ENCODE data around the gene ZNF519. TPM values are rescaled to one million over a fixed set of nuclear protein-coding genes. Genes with fewer than 3 reads are reported as not detected.
"Not testable (repeated sequence)": the region's sequence is repeated elsewhere in the genome, so short reads cannot be mapped to it uniquely, and the experiment has no call there.

Gene ZNF519
- 2.3 and 4.2 TPM in 2 replicates for total RNA-seq

DNA sequence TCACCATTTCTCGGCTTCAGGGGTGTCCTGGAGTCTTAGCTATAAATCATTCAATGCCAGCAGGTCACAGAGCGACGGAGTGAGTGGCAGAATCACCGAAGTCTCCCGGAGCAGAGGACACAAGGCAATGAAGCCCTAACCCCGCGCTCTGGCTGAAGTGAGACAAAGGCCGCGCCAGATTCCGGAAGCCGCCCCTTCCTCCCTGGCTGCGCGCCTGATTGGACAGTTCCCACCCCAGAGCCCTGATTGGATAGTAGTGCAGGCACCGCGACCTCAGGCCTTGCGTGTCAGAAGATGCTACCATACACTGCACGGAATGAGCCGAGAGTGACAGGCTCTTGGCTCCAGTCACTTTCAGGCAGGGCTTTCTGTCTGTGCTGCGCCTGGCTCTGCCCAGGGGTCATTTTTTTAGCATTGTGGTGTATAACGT lies at the start of gene ZNF519:
Gene ZNF519, minus strand, starts transcription at position 165 of the 430 bp plus-strand sequence. Its CDS starts 158 bp downstream, at position 7.
- peak; percentile 78 for DNase-seq (ENCODE audit: low read depth, low spot score)

GRCh38 chr18:14179306-14179705 lies 47.1 kb upstream of the ZNF519 start:
- DNase-seq (ENCODE audit: low read depth, low spot score), result no peak

GRCh38 chr18:14178321-14179196 lies 46.3 kb upstream of the ZNF519 start:
- not testable (repeated sequence) for DNase-seq (ENCODE audit: low read depth, low spot score)

GRCh38 chr18:14177540-14178320 lies 45.5 kb upstream of the ZNF519 start:
- DNase-seq (ENCODE audit: low read depth, low spot score), result not testable (repeated sequence)

- not testable (repeated sequence) for DNase-seq (ENCODE audit: low read depth, low spot score)
These were observed 43.2 kb upstream of the ZNF519 start for GRCh38 chr18:14175404-14175803.

GRCh38 chr18:14174706-14175085 lies 42.5 kb upstream of the ZNF519 start:
- DNase-seq (ENCODE audit: low read depth, low spot score), result no peak

- not testable (repeated sequence) for DNase-seq (ENCODE audit: low read depth, low spot score)
These were observed 41.9 kb upstream of the ZNF519 start for GRCh38 chr18:14174002-14174705.

DNA sequence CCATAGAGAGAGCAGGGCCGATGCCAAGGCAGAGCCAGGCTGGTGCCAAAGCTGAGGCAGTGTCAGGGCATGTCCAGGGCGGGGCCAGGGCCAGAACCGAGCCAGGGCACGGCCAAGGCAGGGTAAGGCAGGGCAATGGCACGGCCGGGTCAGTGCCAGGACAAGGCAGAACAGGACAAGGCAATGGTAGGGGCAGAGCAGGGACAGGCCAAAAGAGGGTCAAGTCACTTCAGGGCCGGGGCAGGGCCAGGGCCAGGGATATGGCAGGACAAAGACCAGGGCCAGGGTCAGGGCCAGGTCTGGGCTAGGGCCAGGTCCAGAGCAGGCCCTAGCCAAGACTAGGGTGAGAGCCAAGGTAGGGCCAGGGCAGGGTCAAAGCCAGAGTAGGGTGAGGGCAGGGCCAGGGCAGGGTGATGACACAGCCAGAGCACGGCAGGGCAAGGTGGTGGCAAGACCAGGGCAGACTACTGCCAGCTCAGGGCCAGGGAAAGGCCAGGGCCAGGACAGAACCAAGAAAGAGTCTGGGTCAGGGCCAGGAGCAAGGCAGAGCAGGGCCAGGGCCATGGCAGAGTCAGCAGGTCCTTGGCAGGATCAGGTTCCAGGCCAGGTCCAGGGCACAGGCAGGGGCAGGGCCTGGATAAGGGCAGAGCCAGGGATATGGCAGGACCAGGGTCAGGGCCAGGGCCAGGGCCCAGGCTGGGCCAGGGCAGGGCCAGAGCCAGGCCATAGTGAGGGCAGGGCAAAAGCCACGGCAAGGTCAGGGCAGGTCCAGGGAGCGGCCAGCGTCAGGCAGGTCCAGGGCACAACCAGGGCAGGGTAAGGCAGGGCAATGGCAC lies 41.1 kb upstream of the ZNF519 start:
- DNase-seq (ENCODE audit: low read depth, low spot score), result not testable (repeated sequence)

- DNase-seq (ENCODE audit: low read depth, low spot score), result not testable (repeated sequence)
These were observed 40.2 kb upstream of the ZNF519 start for GRCh38 chr18:14172142-14173115.

DNA sequence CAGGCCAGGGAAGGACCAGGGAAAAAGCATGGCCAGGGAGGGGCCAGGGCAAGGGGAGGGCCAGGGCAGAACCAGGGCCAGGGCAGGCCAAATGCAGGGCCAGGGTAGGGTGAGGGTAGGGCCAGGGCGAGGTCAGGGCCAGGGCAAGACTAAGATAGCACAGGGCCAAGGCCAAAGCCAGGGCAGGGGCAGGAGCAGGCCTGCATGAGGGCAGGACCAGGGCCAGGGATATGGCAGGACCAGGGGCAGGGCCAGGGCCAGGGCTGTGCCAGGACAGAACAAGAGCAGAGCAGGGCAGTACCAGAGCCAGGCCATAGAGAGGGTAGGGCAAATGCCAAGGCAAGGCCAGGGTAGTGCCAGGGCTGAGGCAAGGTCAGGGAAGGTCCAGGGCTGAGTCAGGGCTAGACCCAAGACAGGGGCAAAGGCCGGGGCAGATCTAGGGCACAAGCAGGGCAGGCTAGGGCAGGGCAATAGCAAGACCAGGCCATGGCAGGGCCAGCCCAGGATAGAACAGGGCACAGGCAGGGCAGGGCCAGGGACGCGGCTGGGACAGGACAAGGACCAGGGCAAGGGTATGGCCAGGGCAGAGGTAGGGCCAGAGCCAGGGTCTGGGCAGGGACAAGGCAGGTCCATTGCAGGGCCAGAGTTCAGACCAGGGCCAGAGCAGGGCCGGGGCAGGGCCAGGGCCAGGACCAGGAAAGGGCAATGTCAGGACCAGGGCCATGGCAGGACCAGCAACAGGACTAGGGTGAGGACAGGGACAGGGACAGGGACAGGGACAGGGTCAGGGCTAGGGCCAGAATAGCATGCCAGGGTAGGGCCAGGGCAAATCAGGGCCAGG lies 39.3 kb upstream of the ZNF519 start:
- not testable (repeated sequence) for DNase-seq (ENCODE audit: low read depth, low spot score)

DNA sequence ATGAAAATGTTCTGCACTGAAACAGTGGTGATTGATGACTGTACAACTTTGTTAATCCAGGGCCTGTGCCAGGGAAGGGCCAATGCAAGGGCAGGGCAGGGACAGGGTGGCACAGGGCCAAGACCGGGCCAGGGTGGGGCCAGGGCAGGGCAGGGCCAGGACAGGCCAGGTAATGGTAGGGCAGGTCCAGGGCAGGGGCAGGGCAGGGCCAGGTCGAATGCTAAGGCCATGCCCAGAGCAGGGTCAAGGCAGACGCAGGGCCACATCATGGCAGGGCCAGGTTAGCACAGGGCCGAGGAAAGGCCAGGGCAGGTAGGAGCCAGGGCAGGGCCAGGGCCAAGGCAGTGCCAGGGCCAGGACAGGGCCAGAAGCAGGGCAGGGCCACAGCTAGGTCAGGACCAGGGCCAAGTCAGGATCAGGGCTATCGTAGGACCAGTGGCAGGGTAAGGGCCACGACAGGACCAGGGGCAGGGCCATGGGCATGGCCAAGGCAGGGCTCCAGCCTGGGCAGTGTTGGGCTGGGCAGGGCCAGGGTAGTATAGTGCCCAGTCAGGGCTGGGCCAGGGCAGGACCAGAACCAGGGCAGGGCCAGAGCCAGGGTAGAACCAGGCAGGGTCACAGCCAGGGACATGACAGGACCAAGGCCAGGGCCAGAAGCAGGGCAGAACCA lies 38.3 kb upstream of the ZNF519 start:
- not testable (repeated sequence) for DNase-seq (ENCODE audit: low read depth, low spot score)

GRCh38 chr18:14162915-14163314 lies 30.7 kb upstream of the ZNF519 start:
- DNase-seq (ENCODE audit: low read depth, low spot score), result not testable (repeated sequence)

GRCh38 chr18:14151564-14152113 lies 19.4 kb upstream of the ZNF519 start:
- DNase-seq (ENCODE audit: low read depth, low spot score), result not testable (repeated sequence)

DNA sequence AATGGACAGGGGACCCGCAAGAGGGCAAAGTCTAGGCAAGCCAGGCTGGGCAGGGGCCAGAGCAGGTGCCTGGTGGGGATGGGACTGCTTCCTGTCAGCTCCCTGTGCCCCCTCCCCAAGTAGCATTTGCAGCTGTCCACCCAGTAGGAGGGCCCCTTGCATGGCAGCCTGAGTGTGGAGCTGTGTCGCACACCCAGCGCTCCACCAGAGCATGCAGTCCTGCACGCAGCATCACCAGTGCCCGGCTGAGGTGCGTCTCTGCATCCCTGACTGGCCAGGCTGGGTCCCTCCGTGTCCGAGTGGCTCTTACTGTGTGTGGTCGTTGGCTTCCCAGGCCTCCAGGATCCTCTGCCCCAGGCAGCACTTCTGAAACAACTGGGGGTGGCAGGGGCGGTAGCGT lies 18.5 kb upstream of the ZNF519 start:
- DNase-seq (ENCODE audit: low read depth, low spot score), result not testable (repeated sequence)

- not testable (repeated sequence) for DNase-seq (ENCODE audit: low read depth, low spot score)
These were observed 17.7 kb upstream of the ZNF519 start for GRCh38 chr18:14149916-14150420.

GRCh38 chr18:14149121-14149850 lies 17.1 kb upstream of the ZNF519 start:
- not testable (repeated sequence) for DNase-seq (ENCODE audit: low read depth, low spot score)
